MM.1S (cell line): ENCODE data around the gene ETNPPL.

Experiments
- CTCF ChIP-seq: fragments of 300-600 bp; sonication (generic); IDR thresholded peaks from 2 replicates; pipeline ENCODE4 v1.5.1; 2016; ENCODE audit warnings: antibody characterized with exemption, low read length, mixed read lengths
- EZH2phosphoT487 ChIP-seq: fragments of 300-600 bp; sonication (generic); IDR thresholded peaks from 2 replicates; pipeline ENCODE4 v1.6.1; 2018; ENCODE audit warnings: antibody characterized with exemption, low read length

GRCh38 chr4:108758498-108758897 is 4.4 kb downstream of the ETNPPL start:
- TF ChIP-seq CTCF, result no peak
- no peak for TF ChIP-seq EZH2phosphoT487
